22Rv1 (cell line): ENCODE data around the gene LRBA.
A peak's percentile ranks its signal among the peaks of the same experiment; 100 is the strongest.

Experiments used
- H3K27ac ChIP-seq: fragments of 450-650 bp; 2 replicates; pipeline ENCODE4 v1.5.1; 2017
- ZFX ChIP-seq: fragments of 450-650 bp; IDR thresholded peaks from 2 replicates; pipeline ENCODE4 v1.6.1; 2017; ENCODE audit warnings: antibody characterized with exemption, borderline replicate concordance
- TF ChIP-seq, protein P1 (sequence below): fragments of 450-650 bp; IDR thresholded peaks from 2 replicates; pipeline ENCODE4 v1.5.1; 2017; ENCODE audit warnings: mild to moderate bottlenecking

LRBA gene

DNA sequence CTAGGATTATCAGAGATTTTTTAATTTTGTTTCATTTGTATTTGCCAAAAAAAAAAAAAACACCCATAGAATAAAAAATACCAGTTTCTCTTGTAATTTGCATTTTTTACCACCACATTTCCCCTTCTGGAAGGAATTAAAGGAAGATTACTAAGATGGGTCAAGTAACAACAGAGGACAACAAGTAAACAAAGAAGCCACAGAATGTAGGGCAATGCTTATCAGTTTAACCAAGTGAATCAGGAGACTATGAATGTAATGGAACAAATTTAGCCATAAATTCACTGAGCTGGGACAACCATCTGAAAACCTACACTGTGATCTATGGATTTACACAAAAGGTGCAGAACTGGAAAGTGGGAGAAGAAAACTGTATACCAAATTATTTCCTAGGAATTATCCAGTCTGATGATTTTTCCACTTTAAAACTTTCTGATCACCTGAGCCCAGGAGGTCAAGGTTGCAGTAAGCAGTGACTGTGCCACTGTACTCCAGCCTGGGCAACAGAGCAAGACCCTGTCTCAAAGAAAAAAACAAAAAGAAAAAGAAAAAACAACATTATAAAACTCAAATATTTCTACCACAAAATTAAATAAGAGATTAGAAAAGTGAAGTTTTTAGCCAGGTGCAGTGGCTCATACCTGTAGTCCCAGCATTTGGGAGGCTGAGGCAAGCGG, 32.4 kb downstream of the LRBA start:
- H3K27ac ChIP-seq: no peak overlapping the region
- TF ChIP-seq, protein P1, sequence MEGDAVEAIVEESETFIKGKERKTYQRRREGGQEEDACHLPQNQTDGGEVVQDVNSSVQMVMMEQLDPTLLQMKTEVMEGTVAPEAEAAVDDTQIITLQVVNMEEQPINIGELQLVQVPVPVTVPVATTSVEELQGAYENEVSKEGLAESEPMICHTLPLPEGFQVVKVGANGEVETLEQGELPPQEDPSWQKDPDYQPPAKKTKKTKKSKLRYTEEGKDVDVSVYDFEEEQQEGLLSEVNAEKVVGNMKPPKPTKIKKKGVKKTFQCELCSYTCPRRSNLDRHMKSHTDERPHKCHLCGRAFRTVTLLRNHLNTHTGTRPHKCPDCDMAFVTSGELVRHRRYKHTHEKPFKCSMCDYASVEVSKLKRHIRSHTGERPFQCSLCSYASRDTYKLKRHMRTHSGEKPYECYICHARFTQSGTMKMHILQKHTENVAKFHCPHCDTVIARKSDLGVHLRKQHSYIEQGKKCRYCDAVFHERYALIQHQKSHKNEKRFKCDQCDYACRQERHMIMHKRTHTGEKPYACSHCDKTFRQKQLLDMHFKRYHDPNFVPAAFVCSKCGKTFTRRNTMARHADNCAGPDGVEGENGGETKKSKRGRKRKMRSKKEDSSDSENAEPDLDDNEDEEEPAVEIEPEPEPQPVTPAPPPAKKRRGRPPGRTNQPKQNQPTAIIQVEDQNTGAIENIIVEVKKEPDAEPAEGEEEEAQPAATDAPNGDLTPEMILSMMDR: no peak
- TF ChIP-seq ZFX: no peak

DNA sequence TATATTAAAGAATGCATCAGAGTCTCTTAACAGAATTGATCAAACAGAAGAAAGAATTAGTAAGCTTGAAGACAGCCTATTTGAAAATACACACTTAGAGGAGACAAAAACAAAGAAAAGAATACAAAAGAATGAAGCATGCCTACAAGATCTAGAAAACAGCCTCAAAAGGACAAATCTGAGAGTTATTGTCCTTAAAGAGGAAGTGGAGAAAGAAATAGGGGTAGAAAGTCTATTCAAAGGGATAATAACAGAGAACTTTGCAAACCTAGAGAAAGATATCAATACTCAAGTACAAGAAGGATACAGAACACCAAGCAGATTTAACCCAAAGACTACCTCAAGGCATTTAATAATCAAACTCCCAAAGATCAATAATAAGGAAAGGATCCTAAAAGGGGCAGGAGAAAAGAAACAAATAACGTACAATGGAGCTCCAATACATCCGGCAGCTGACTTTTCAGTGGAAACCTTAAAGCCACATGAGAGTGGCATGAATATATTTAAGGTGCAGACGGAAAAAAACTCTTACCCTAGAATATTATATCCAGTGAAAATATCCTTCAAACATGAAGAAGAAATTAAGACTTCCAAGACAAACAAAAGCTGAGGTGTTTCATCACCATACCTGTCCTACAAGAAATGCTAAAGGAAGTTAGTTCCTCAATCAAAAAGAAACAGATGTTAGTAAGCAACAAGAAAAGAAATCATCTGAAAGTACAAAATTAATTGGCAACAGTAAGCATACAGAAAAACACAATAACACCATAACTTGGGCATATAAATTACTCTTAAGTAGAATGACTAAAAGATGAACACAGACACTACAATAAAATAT, 36.1 kb downstream of the LRBA start:
- TF ChIP-seq ZFX: no peak
- no peak overlapping the region for H3K27ac ChIP-seq

DNA sequence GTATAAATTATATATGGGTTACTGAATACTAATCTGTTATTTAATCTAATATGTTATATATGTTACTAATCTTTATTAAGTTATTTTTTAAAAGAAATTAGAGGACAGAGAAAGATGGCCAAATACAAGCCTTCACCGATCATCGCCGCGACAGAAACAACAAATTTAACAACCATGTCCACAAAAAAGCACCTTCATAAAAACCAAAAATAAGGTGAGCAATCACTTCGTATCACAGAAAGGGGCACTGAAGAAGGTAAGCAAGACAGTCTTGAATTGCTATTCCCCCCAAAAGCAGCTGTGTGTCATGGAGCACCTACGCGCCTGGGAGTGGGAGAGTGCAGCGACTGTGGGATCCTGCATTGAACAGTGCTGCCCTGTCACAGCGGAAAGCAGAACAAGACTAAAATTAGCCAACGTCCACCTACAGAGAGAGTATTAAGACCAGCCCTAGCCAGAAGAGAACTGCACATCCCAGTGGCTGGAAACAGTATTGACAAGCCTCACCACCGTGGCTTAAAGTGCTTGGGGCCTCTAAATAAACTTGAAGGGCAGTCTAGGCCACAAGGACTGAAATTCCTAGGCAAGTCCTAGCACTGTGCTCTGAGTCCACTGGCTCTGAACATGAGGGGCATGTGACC, 38.5 kb downstream of the LRBA start:
- H3K27ac ChIP-seq: no peak overlapping the region

DNA sequence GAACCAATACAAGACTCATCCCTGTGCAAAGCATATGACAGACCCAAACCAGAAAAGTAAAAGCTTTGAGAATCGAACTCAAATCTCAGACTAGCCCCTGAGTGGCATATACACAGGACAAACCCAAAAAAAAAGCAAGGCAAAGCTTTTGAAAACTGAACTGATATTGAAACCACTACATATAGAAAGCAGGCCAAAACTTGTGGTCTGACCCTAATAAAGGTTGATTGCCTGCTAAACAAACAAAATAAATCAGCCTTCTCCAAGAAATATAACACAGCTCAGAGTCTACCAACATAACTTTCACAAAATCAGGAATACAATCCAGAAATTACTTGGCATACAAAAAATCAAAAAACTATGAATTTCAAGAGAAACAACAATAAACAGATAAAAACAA, 40.3 kb downstream of the LRBA start:
- TF ChIP-seq ZFX: no peak
- TF ChIP-seq, protein P1: no peak
- H3K27ac ChIP-seq: peak overlapping the region; percentile 12

More for the DNA sequence above, 38.5 kb downstream of the LRBA start:
- no peak for TF ChIP-seq ZFX
- TF ChIP-seq, protein P1: peak; percentile 18; the same call in 1 of the 2 replicates

DNA sequence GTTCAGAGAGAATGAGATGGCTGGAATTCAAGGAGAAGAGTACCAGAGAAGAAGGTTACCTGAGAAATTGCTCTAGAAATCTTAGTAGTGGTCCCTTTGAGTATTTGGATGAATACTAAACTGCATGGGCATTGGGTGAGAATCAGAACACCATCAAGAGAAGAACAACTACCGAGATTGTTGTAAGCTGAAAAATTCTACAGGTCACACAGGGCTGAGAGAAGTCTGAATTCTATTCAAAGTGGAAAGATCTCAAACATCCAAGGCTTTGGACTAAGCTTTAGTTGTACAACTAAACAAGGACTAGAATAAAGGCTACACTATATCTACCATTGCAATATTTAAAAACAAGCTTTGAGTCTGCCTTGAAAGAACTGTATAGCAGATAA, 40.8 kb downstream of the LRBA start:
- peak overlapping the region; percentile 12 for H3K27ac ChIP-seq
- no peak for TF ChIP-seq ZFX
- TF ChIP-seq, protein P1: no peak

DNA sequence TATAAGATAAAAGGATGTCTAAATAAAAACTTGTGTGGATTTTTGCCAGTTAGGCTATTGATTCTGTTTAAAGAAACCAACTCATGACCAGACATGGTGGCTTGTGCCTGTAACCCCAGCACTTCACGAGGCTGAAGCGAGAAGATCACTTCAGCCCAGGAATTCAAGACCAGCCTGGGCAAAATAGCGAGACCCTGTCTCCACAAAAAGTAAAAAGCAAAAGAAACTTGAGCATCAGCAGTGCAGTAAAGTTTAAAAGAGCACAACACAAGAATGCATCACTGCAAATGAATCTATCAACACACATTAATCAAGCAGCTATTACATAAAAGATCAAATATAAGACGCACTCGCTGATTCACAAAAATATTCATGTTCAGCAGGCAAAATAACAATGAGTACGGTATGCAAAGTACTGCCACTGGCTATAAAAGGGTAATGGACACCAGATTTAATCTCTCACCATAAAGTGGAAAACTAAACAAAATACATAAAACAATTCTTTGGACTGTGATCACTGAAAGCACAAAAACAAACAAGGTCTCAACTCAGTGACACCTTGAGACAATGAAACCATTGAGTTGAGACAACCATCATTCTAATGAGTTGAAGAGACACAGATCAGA, 41.3 kb downstream of the LRBA start:
- TF ChIP-seq ZFX: no peak
- TF ChIP-seq, protein P1: no peak
- no peak overlapping the region for H3K27ac ChIP-seq

DNA sequence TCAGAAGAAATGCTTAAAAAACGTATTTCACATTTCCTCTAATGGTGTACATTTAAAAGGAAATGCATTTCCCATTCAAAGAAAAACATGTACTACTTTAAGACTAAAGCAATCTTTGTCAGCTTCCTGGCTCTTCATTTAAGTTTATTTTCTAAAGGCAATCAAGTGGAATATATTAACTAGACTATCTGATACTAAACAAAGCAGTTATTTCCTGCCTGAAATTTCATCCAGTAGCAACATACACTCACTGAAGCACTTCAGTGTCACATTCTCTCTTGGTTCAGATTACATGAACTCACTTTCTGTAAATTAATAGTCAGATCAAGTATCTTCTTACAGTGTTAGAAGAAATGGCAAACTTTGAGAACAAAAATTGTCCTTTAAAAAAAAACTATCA, 42.5 kb downstream of the LRBA start:
- H3K27ac ChIP-seq: no peak overlapping the region
- no peak for TF ChIP-seq ZFX
- TF ChIP-seq, protein P1: no peak
